ENCODE data around the gene MCOLN2.
"Not testable (repeated sequence)": the region's sequence is repeated elsewhere in the genome, so short reads cannot be mapped to it uniquely, and the experiment has no call there.

Gene MCOLN2

DNA sequence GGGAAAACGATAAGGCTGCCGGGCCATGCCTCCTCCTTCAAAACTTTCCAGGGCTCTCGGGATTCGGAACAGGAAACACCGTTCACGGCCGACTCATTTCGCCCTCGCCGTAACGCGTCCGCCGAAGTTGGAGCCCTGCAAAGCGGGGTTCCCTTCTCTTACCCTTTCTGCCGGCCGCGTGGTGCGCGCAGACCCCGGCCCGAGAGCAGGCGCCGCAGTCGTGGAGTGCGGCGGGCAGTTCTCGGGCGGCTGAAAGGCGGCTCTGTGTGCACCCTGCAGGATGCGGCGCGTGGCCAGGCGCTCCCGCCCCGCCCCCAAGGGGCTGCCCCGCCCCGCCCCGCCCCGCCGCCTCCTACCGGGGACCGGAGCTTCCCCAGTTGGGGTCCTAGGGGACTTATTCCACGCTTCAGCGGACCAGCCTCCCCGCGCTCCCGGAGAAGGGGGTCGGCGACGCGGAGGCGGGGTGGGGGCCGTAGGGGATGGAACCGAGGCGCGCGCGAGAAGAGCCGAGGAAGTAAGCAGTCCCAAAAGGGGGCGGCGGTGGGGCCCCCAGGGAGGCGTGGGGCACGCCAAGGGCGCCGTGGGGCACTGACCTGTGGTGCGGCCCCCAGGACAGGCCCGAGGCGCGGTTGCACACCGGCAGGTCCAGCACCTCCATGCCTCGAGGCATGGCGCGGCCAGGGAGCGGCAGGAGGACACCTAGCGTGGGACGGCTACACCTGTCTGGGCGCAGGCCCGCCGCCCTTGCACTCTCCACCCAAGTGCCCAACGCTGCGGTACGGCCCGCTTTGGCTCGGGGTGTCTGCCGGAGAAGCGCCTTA, at the start of gene MCOLN2:
TSS of gene MCOLN2 (minus strand) at position 268 of the 821 bp plus-strand sequence. CDS start at position 27, 241 bp downstream.
- peak within 1 kb of the TSS; percentile 61 for H3K4me3 ChIP-seq (ENCODE audit: low read depth, low read length)

DNA sequence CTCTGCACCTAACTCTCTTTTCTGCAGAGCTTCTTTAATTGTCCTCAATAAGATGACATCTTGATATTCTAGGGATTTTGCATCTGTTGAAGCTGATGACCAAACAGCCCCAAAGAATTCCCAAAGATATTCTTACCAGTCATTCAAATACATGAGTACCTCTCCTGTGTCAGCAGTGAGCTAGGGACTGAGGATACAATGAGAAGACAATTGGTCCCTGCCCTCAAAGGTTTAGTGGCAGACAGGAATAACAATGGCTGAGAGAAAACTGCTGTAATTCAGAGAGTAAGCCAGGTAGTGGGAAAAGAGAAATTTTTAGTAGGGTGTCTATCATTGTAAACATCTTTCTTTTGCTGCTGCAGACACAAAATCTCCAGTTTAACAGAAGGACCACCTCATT, 45.5 kb upstream of the MCOLN2 start:
- H3K4me3 ChIP-seq (ENCODE audit: low read depth, low read length) = no peak overlapping the region

GRCh38 chr1:85041793-85042192, 44.9 kb upstream of the MCOLN2 start:
- no peak overlapping the region for H3K4me3 ChIP-seq (ENCODE audit: low read depth, low read length)

GRCh38 chr1:85033221-85033620, 36.3 kb upstream of the MCOLN2 start:
- no peak overlapping the region for H3K4me3 ChIP-seq (ENCODE audit: low read depth, low read length)

- H3K4me3 ChIP-seq (ENCODE audit: low read depth, low read length) = no peak overlapping the region
Measured at GRCh38 chr1:85030536-85030935, 33.6 kb upstream of the MCOLN2 start.

DNA sequence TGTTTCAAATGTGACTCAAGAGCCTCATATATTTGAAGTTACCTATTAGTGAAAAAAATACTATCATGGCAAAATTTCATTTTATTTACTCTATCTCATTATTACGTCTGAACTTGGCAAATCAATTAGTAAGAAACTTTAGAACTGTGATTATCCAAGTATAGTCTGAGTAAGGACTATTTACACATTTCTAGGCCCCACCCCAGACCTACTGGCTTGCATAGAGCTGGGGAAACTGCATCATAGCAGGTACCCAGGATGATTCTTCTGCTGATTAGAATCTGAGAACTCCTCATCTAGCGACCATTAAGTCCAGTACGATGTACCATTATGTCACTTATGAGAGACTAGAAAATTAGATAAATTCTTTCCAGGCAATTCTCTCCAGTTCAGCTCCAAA, 31.2 kb upstream of the MCOLN2 start:
- no peak overlapping the region for H3K4me3 ChIP-seq (ENCODE audit: low read depth, low read length)

- no peak overlapping the region for H3K4me3 ChIP-seq (ENCODE audit: low read depth, low read length)
Measured at GRCh38 chr1:85027242-85027983, 30.5 kb upstream of the MCOLN2 start.

GRCh38 chr1:85025940-85026339, 29.0 kb upstream of the MCOLN2 start:
- H3K4me3 ChIP-seq (ENCODE audit: low read depth, low read length) = no peak overlapping the region

DNA sequence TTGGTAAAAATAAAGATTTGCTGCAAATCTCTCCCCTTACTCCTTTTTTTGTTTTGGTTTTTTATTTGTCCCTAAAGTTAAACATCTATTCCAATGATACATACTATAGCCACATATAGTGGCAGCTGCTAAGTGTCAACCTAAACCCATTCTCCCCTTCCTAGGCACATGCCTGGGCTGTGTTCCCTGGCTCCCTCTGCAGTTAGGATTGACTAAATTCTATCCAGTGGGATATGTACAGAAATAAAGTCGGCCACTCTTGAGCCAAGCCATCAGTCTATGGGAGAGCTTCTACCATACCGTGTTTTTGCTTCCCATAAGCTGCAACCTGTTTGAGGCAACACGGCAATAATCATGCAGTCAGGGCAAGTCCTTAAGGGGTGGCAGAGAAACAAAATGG, 27.8 kb upstream of the MCOLN2 start:
- H3K4me3 ChIP-seq (ENCODE audit: low read depth, low read length) = no peak overlapping the region

GRCh38 chr1:85022700-85023099, 25.8 kb upstream of the MCOLN2 start:
- H3K4me3 ChIP-seq (ENCODE audit: low read depth, low read length) = no peak overlapping the region

GRCh38 chr1:85019994-85020393, 23.1 kb upstream of the MCOLN2 start:
- no peak overlapping the region for H3K4me3 ChIP-seq (ENCODE audit: low read depth, low read length)

- H3K4me3 ChIP-seq (ENCODE audit: low read depth, low read length) = no peak overlapping the region
Measured at GRCh38 chr1:85015826-85016225, 18.9 kb upstream of the MCOLN2 start.

- H3K4me3 ChIP-seq (ENCODE audit: low read depth, low read length) = not testable (repeated sequence)
Measured at GRCh38 chr1:85005641-85006040, 8.7 kb upstream of the MCOLN2 start.

GRCh38 chr1:85001742-85002141, 4.8 kb upstream of the MCOLN2 start:
- no peak overlapping the region for H3K4me3 ChIP-seq (ENCODE audit: low read depth, low read length)

GRCh38 chr1:84998642-84999280, 1.8 kb upstream of the MCOLN2 start:
- no peak overlapping the region for H3K4me3 ChIP-seq (ENCODE audit: low read depth, low read length)

DNA sequence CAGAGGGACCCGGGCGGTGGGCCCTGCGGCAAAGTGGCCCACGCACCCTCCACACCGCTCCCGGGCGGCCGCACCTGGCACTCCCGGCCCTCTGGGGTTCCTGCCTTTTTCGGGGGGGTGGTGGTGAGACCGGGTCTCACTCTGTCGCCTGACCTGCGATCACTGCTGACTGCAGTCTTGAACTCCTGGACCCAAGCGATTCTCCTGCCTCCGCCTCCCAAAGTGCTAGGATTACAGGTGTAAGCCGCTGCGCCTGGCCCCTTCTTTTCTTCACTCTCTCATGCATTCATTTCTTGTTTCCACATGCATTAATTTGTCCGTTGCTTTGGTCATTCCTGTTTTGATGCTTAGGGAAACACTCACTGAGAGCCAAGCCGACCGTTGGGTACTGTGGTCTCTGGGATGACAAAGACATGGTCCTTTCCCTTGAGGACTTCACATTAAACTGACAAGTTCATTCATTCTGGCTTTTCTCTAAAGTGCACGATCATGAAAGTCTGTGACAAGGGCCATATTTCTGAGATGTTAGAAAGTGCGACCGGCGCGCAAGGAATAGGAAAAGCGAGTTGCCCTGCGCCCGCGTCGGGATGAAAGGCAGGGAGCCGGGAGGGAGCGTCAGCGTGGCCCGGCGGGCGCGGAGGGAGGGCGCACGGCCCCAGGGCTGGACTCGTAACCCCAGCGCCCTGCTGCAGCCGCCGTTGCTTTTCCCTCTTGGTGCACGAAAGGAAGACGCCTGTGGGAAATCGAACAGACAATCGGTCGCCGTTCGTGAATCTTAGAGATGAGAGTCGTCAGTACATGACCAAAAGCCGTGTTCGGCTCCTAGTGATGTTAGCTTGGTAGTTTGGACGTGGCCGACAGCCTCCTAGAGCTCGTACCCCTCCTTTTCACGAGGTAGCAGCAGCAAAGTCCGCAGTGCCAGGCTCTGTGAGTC, 1.0 kb upstream of the MCOLN2 start:
- H3K4me3 ChIP-seq (ENCODE audit: low read depth, low read length) = peak overlapping the region; percentile 42

DNA sequence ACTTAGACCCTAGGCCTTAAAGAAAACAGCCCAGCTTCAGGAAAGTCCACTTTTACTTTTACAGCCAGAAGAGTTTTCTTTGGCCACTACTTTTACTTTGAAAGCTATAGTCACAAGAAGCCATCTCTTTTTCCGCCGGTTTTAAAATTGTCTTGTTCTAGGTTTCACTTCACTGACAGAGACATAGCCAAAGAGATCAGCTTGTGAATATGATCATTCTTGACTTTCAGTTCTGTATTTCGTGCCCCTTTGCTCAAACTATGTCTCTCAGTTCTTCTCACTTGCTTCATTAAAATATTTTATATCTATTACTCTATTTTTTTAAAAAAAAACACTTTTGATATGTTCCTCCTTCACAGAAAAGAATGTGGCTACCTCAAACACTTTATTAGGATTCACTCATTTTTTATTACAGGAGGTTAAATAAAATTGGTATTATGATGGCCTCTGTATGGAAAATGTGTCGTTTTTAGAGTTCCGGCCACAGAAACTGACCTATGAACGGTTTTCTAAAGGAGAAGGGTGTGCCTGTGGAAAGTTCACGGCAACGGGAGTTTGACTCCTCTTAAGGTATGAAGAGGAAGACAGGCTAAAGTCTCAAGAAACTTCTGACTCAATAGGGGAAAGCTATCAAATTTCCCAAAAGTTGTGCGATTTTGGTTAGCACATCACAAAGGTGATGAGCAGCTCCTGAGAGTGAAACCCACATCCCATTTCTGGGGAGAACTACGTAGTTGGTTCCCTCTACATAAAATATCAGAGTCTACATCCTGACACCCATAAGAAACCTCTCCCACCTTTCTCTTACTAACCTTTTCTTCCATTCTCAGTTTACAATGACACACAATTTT, 1.2 kb downstream of the MCOLN2 start:
- H3K4me3 ChIP-seq (ENCODE audit: low read depth, low read length) = no peak overlapping the region

- H3K4me3 ChIP-seq (ENCODE audit: low read depth, low read length) = no peak overlapping the region
Measured at GRCh38 chr1:84991097-84991920, 5.6 kb downstream of the MCOLN2 start.

GRCh38 chr1:84988588-84988987, 8.3 kb downstream of the MCOLN2 start:
- no peak overlapping the region for H3K4me3 ChIP-seq (ENCODE audit: low read depth, low read length)

All from iPS-11a (cell line).